ENCODE measurements around the gene RAD51B.

RAD51B gene

GRCh38 chr14:68580671-68581070, 761.1 kb downstream of the RAD51B start:
- 94 to 97% methylated on average over 3 to 5 of the region's 5 CpGs for WGBS, 2 experiments (ENCODE audit: insufficient coverage in 2 of 2)
- no peak overlapping the region for H3K4me3 ChIP-seq (ENCODE audit: extremely low read depth, insufficient read depth, low read length, poor library complexity, severe bottlenecking)
- no peaks in the 10 kb centered on the region for H3K9me3 ChIP-seq (ENCODE audit: control insufficient read depth, low read length)
- no peaks in the 10 kb centered on the region for H3K36me3 ChIP-seq (ENCODE audit: control insufficient read depth, insufficient read depth, low read length)
- H3K4me1 ChIP-seq (ENCODE audit: control insufficient read depth, insufficient read depth, low read length, poor library complexity, severe bottlenecking): peaks cover 32% of the 10 kb centered on the region
- H3K27ac ChIP-seq (ENCODE audit: low read depth, low read length, severe bottlenecking): no peak overlapping the region

GRCh38 chr14:68583548-68584280, 764.1 kb downstream of the RAD51B start:
- peak overlapping the region; percentile 10 for H3K27ac ChIP-seq (ENCODE audit: low read depth, low read length, severe bottlenecking)
- no peaks in the 10 kb centered on the region for H3K36me3 ChIP-seq (ENCODE audit: control insufficient read depth, insufficient read depth, low read length)
- peaks cover 23% of the 10 kb centered on the region for H3K4me1 ChIP-seq (ENCODE audit: control insufficient read depth, insufficient read depth, low read length, poor library complexity, severe bottlenecking)
- H3K9me3 ChIP-seq (ENCODE audit: control insufficient read depth, low read length): no peaks in the 10 kb centered on the region
- WGBS, 2 experiments (ENCODE audit: insufficient coverage in 2 of 2): 92 to 95% methylated on average over 10 to 13 of the region's 13 CpGs
- no peak overlapping the region for H3K4me3 ChIP-seq (ENCODE audit: extremely low read depth, insufficient read depth, low read length, poor library complexity, severe bottlenecking)

- Histone ChIP-seq H3K36me3 (ENCODE audit: control insufficient read depth, insufficient read depth, low read length) (no peaks in the 10 kb centered on the region), H3K9me3 (ENCODE audit: control insufficient read depth, low read length) (no peaks in the 10 kb centered on the region), H3K27ac (ENCODE audit: low read depth, low read length, severe bottlenecking) (no peak overlapping the region), H3K4me1 (ENCODE audit: control insufficient read depth, insufficient read depth, low read length, poor library complexity, severe bottlenecking) (peaks cover 31% of the 10 kb centered on the region), H3K4me3 (ENCODE audit: extremely low read depth, insufficient read depth, low read length, poor library complexity, severe bottlenecking) (no peak overlapping the region)
- WGBS, 2 experiments (ENCODE audit: insufficient coverage in 2 of 2): 94 to 100% methylated on average over 2 to 4 of the region's 4 CpGs
These were observed 765.2 kb downstream of the RAD51B start for GRCh38 chr14:68584786-68585185.

GRCh38 chr14:68585690-68586089, 766.1 kb downstream of the RAD51B start:
- no peaks in the 10 kb centered on the region for H3K36me3 ChIP-seq (ENCODE audit: control insufficient read depth, insufficient read depth, low read length)
- peaks cover 37% of the 10 kb centered on the region for H3K4me1 ChIP-seq (ENCODE audit: control insufficient read depth, insufficient read depth, low read length, poor library complexity, severe bottlenecking)
- H3K9me3 ChIP-seq (ENCODE audit: control insufficient read depth, low read length): no peaks in the 10 kb centered on the region
- H3K4me3 ChIP-seq (ENCODE audit: extremely low read depth, insufficient read depth, low read length, poor library complexity, severe bottlenecking): no peak overlapping the region
- 75 to 79% methylated on average over 11 to 15 of the region's 16 CpGs for WGBS, 2 experiments (ENCODE audit: insufficient coverage in 2 of 2)
- peak overlapping the region; percentile 41 for H3K27ac ChIP-seq (ENCODE audit: low read depth, low read length, severe bottlenecking)

GRCh38 chr14:68586896-68587751, 767.5 kb downstream of the RAD51B start:
- WGBS, 2 experiments (ENCODE audit: insufficient coverage in 2 of 2): 80 to 88% methylated on average over 6 to 8 of the region's 13 CpGs
- no peak overlapping the region for H3K27ac ChIP-seq (ENCODE audit: low read depth, low read length, severe bottlenecking)
- H3K36me3 ChIP-seq (ENCODE audit: control insufficient read depth, insufficient read depth, low read length): no peaks in the 10 kb centered on the region
- H3K9me3 ChIP-seq (ENCODE audit: control insufficient read depth, low read length): no peaks in the 10 kb centered on the region
- H3K4me1 ChIP-seq (ENCODE audit: control insufficient read depth, insufficient read depth, low read length, poor library complexity, severe bottlenecking): peaks cover 37% of the 10 kb centered on the region
- no peak overlapping the region for H3K4me3 ChIP-seq (ENCODE audit: extremely low read depth, insufficient read depth, low read length, poor library complexity, severe bottlenecking)

- H3K36me3 ChIP-seq (ENCODE audit: control insufficient read depth, insufficient read depth, low read length): no peaks in the 10 kb centered on the region
- peaks cover 40% of the 10 kb centered on the region for H3K4me1 ChIP-seq (ENCODE audit: control insufficient read depth, insufficient read depth, low read length, poor library complexity, severe bottlenecking)
- no peak overlapping the region for H3K4me3 ChIP-seq (ENCODE audit: extremely low read depth, insufficient read depth, low read length, poor library complexity, severe bottlenecking)
- H3K27ac ChIP-seq (ENCODE audit: low read depth, low read length, severe bottlenecking): no peak overlapping the region
- WGBS, 2 experiments (ENCODE audit: insufficient coverage in 2 of 2): 89 to 95% methylated on average over 5 of the region's 6 CpGs
- no peaks in the 10 kb centered on the region for H3K9me3 ChIP-seq (ENCODE audit: control insufficient read depth, low read length)
These were observed 768.4 kb downstream of the RAD51B start for GRCh38 chr14:68587931-68588330.

GRCh38 chr14:68589447-68590200, 770.0 kb downstream of the RAD51B start:
- Histone ChIP-seq H3K27ac (ENCODE audit: low read depth, low read length, severe bottlenecking) (peak overlapping the region; percentile 86), H3K9me3 (ENCODE audit: control insufficient read depth, low read length) (no peaks in the 10 kb centered on the region), H3K36me3 (ENCODE audit: control insufficient read depth, insufficient read depth, low read length) (no peaks in the 10 kb centered on the region), H3K4me3 (ENCODE audit: extremely low read depth, insufficient read depth, low read length, poor library complexity, severe bottlenecking) (no peak overlapping the region), H3K4me1 (ENCODE audit: control insufficient read depth, insufficient read depth, low read length, poor library complexity, severe bottlenecking) (peaks cover 57% of the 10 kb centered on the region)
- WGBS, 2 experiments (ENCODE audit: insufficient coverage in 2 of 2): 54 to 74% methylated on average over 4 to 6 of the region's 7 CpGs

GRCh38 chr14:68590201-68590522, 770.6 kb downstream of the RAD51B start:
- peak overlapping the region; percentile 86 for H3K27ac ChIP-seq (ENCODE audit: low read depth, low read length, severe bottlenecking)
- H3K4me1 ChIP-seq (ENCODE audit: control insufficient read depth, insufficient read depth, low read length, poor library complexity, severe bottlenecking): peaks cover 57% of the 10 kb centered on the region
- H3K4me3 ChIP-seq (ENCODE audit: extremely low read depth, insufficient read depth, low read length, poor library complexity, severe bottlenecking): no peak overlapping the region
- H3K9me3 ChIP-seq (ENCODE audit: control insufficient read depth, low read length): no peaks in the 10 kb centered on the region
- no peaks in the 10 kb centered on the region for H3K36me3 ChIP-seq (ENCODE audit: control insufficient read depth, insufficient read depth, low read length)
- WGBS, 2 experiments (ENCODE audit: insufficient coverage in 2 of 2): 96 to 97% methylated on average over 3 of the region's 3 CpGs

GRCh38 chr14:68591786-68592185, 772.2 kb downstream of the RAD51B start:
- peaks cover 60% of the 10 kb centered on the region for H3K4me1 ChIP-seq (ENCODE audit: control insufficient read depth, insufficient read depth, low read length, poor library complexity, severe bottlenecking)
- no peaks in the 10 kb centered on the region for H3K9me3 ChIP-seq (ENCODE audit: control insufficient read depth, low read length)
- H3K36me3 ChIP-seq (ENCODE audit: control insufficient read depth, insufficient read depth, low read length): no peaks in the 10 kb centered on the region
- H3K4me3 ChIP-seq (ENCODE audit: extremely low read depth, insufficient read depth, low read length, poor library complexity, severe bottlenecking): no peak overlapping the region
- H3K27ac ChIP-seq (ENCODE audit: low read depth, low read length, severe bottlenecking): no peak overlapping the region
- 93 to 100% methylated on average over 1 to 3 of the region's 4 CpGs for WGBS, 2 experiments (ENCODE audit: insufficient coverage in 2 of 2)

- Histone ChIP-seq H3K4me3 (ENCODE audit: extremely low read depth, insufficient read depth, low read length, poor library complexity, severe bottlenecking) (no peak overlapping the region), H3K27ac (ENCODE audit: low read depth, low read length, severe bottlenecking) (no peak overlapping the region), H3K4me1 (ENCODE audit: control insufficient read depth, insufficient read depth, low read length, poor library complexity, severe bottlenecking) (peaks cover 51% of the 10 kb centered on the region), H3K36me3 (ENCODE audit: control insufficient read depth, insufficient read depth, low read length) (no peaks in the 10 kb centered on the region), H3K9me3 (ENCODE audit: control insufficient read depth, low read length) (no peaks in the 10 kb centered on the region)
- 95 to 98% methylated on average over 6 to 7 of the region's 7 CpGs for WGBS, 2 experiments (ENCODE audit: insufficient coverage in 2 of 2)
These were observed 773.5 kb downstream of the RAD51B start for GRCh38 chr14:68592948-68593556.

Data from mesodermal cell (in vitro differentiated cells).